CD14-positive monocyte (primary cell): ENCODE measurements around the gene MISFA. TPM values are rescaled to one million over a fixed set of nuclear protein-coding genes. Genes with fewer than 3 reads are reported as not detected.

Experiments
- DNase-seq, 3 donors: peaks; one replicate each; pipeline ENCODE4 v3.0.0-alpha.2; 2011 to 2022
- H2AFZ ChIP-seq: 2 replicates; pipeline ENCODE4 v1.6.0; 2012; ENCODE audit warnings: mild to moderate bottlenecking, low read depth, low read length, inconsistent platforms; ENCODE audit not compliant: insufficient read depth, poor library complexity, severe bottlenecking
- H3K27ac ChIP-seq, 2 donors: 1 replicate in 1 of 2; 2 replicates in 1 of 2; pipeline ENCODE4 v1.5.1; 2012 to 2013; ENCODE audit warnings: low read length in 2 of 2, control low read depth in 1 of 2, inconsistent platforms in 1 of 2, low read depth in 1 of 2, mild to moderate bottlenecking in 1 of 2
- H3K27me3 ChIP-seq, 2 donors: one replicate each; pipeline versions ENCODE4 v1.6.0 to v1.6.1; 2011 to 2013; ENCODE audit warnings: low read length in 2 of 2; ENCODE audit not compliant: control insufficient read depth in 2 of 2, insufficient read depth in 2 of 2
- H3K36me3 ChIP-seq, 2 donors: replicated peaks in 1 of 2; 1 replicate in 1 of 2; 2 replicates in 1 of 2; pipeline versions ENCODE4 v1.5.1 to v1.6.1; 2012 to 2013; ENCODE audit warnings: low read length in 2 of 2, control low read depth in 1 of 2, inconsistent platforms in 1 of 2, mild to moderate bottlenecking in 1 of 2; ENCODE audit not compliant: insufficient read depth in 2 of 2, control insufficient read depth in 1 of 2
- H3K4me1 ChIP-seq, 2 donors: 1 replicate in 1 of 2; 2 replicates in 1 of 2; pipeline versions ENCODE4 v1.5.1 to v1.6.1; 2012 to 2013; ENCODE audit warnings: low read length in 2 of 2, control low read depth in 1 of 2, inconsistent platforms in 1 of 2, mild to moderate bottlenecking in 1 of 2, moderate library complexity in 1 of 2; ENCODE audit not compliant: insufficient read depth in 2 of 2, control insufficient read depth in 1 of 2
- H3K4me2 ChIP-seq: replicated peaks from 2 replicates; pipeline ENCODE3; 2012; ENCODE audit warnings: low read length, moderate library complexity, mild to moderate bottlenecking; ENCODE audit not compliant: poor library complexity, severe bottlenecking; ENCODE audit errors: extremely low read depth
- H3K4me3 ChIP-seq, 3 experiments: fragments of 200-600 bp in 1 of 3; sonication (generic) in 1 of 3; replicated peaks in 1 of 3; 1 replicate in 2 of 3; 2 replicates in 1 of 3; pipeline ENCODE4 v1.5.1; 2011 to 2013; ENCODE audit warnings: low read length in 3 of 3, mild to moderate bottlenecking in 3 of 3, control low read depth in 2 of 3, low read depth in 2 of 3, inconsistent platforms in 1 of 3, moderate library complexity in 1 of 3
- H3K79me2 ChIP-seq: 2 replicates; pipeline ENCODE4 v1.6.0; 2012; ENCODE audit warnings: mild to moderate bottlenecking, control low read depth, inconsistent platforms, low read length, moderate library complexity; ENCODE audit not compliant: insufficient read depth
- H3K9ac ChIP-seq: 2 replicates; pipeline ENCODE4 v1.6.0; 2017; ENCODE audit warnings: low read length, mild to moderate bottlenecking; ENCODE audit not compliant: insufficient read depth, poor library complexity, severe bottlenecking
- H3K9me3 ChIP-seq, 2 donors: replicated peaks in 1 of 2; 1 replicate in 1 of 2; 2 replicates in 1 of 2; pipeline versions ENCODE4 v1.5.1 to v1.6.1; 2012 to 2013; ENCODE audit warnings: low read length in 2 of 2, control low read depth in 1 of 2; ENCODE audit not compliant: control insufficient read depth in 1 of 2, insufficient read depth in 1 of 2
- H4K20me1 ChIP-seq: 2 replicates; pipeline ENCODE4 v1.6.0; 2012; ENCODE audit warnings: mild to moderate bottlenecking, low read length, control low read depth, moderate library complexity; ENCODE audit not compliant: insufficient read depth
- H3K27ac Mint-ChIP-seq, 7 donors: one replicate each; pipeline ENCODE4 v1.8.0; 2020; ENCODE audit warnings: mild to moderate bottlenecking in 7 of 7, mixed read lengths in 7 of 7, moderate library complexity in 6 of 7, inconsistent platforms in 2 of 7
- H3K27me3 Mint-ChIP-seq, 3 donors: one replicate each; pipeline ENCODE4 v1.8.0; 2021 to 2022; ENCODE audit warnings: low read depth in 3 of 3, mild to moderate bottlenecking in 3 of 3, mixed read lengths in 3 of 3, moderate library complexity in 3 of 3, inconsistent platforms in 1 of 3
- H3K36me3 Mint-ChIP-seq, 2 donors: one replicate each; pipeline ENCODE4 v1.8.0; 2020; ENCODE audit warnings: mixed read lengths in 2 of 2, inconsistent platforms in 1 of 2, mild to moderate bottlenecking in 1 of 2
- H3K4me1 Mint-ChIP-seq: one replicate; pipeline ENCODE4 v1.8.0; 2020; ENCODE audit warnings: mild to moderate bottlenecking, mixed read lengths
- H3K4me3 Mint-ChIP-seq, 2 donors: one replicate each; pipeline ENCODE4 v1.8.0; 2020; ENCODE audit warnings: mild to moderate bottlenecking in 2 of 2, mixed read lengths in 2 of 2, moderate library complexity in 1 of 2
- H3K9me3 Mint-ChIP-seq, 7 donors: one replicate each; pipeline ENCODE4 v1.8.0; 2020 to 2022; ENCODE audit warnings: mixed read lengths in 7 of 7, mild to moderate bottlenecking in 6 of 7, moderate library complexity in 6 of 7, inconsistent platforms in 2 of 7
- WGBS: methylation state at CpG from one replicate; pipeline ENCODE4 v1.1.5; 2013; ENCODE audit warnings: missing lambda C conversion rate; ENCODE audit not compliant: insufficient coverage; 5-methylcytosine and 5-hydroxymethylcytosine counted together
- intact Hi-C, 2 donors: fragments of 100-400 bp; cut with micrococcal nuclease; formaldehyde crosslinking; loops; one replicate each; pipeline versions ENCODE4 v1.15.0 to v1.15.1; 2023
- polyA plus RNA-seq, 3 donors: library from polyadenylated mRNA; depleted of rRNA in 1 of 3; unstranded in 2 of 3; stranded (reverse) in 1 of 3; fragments of 300-500 nt in 2 of 3; fragments of >200 nt in 1 of 3; fragmentation: Illumina TruSeq in 2 of 3; gene quantifications; 1 replicate in 2 of 3; 2 replicates in 1 of 3; pipeline ENCODE4 v1.2.3, GENCODE V29; 2012 to 2021
- TF ChIP-seq, protein P1 (sequence below): fragments of 200-600 bp; IDR thresholded peaks from one replicate; pipeline ENCODE4 v1.8.0; 2022; ENCODE audit warnings: antibody characterized with exemption, mild to moderate bottlenecking

Gene MISFA
- polyA plus RNA-seq, 3 donors, result 0.43 TPM; not detected in 2

DNA sequence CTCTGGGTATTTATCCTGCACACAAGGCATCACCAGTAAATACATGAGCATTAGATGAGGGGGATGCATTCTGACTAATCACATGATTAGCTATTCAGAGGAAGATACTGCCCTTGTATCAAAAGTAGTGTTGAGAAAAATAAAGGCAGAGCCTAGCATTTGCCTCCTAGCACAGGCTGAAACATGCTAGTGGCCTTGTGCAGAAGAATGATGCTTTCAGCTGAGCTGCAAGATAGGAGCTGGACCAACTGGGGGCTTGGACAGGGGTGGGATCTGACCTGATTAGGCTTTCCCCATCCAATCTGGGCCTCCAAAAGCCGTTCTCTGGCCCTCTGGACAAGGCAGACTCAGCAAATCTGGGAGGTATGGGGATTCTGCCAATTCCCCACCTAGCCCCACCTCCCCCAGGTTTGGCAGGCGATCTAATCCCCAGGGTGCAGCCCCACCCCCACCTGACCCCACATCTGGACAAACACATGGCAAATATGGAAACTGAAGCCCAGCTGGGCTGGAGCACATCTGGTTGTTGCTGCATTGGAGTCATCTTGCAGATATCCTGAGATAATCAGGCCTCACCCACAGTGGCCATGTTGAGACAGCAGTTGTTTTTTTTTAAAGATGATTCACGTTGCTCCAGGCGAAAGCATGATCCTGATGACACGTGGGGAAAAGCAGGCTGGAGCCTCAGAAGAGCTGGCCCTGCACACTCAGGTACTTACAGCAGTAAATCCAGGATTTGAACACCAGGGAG, 4.4 kb upstream of the MISFA start:
- Mint-ChIP-seq H3K4me1 (peaks cover 7% of the 10 kb centered on the region), H3K4me3 (no peak overlapping the region), H3K36me3 (peaks cover 0 to 10% of the 10 kb centered on the region in 2 donors), H3K27me3 (peaks cover 0 to 1% (median 0%) of the 10 kb centered on the region in 3 donors), H3K9me3 (no peaks in the 10 kb centered on the region), H3K27ac (peak overlapping the region in 2 of 7 donors; percentile 30 to 43)
- no peaks in the 10 kb centered on the region for H3K4me1 ChIP-seq
- no peak overlapping the region for H3K27ac ChIP-seq
- WGBS, result 95% methylated on average over 4 of the region's 5 CpGs
- no peak overlapping the region for H3K4me3 ChIP-seq
- no peaks in the 10 kb centered on the region for H3K79me2 ChIP-seq
- H3K36me3 ChIP-seq, result peaks cover 0 to 8% of the 10 kb centered on the region in 2 donors
- intact Hi-C loops, result no loop called here
- no peak overlapping the region for H3K9ac ChIP-seq
- TF ChIP-seq, protein P1, sequence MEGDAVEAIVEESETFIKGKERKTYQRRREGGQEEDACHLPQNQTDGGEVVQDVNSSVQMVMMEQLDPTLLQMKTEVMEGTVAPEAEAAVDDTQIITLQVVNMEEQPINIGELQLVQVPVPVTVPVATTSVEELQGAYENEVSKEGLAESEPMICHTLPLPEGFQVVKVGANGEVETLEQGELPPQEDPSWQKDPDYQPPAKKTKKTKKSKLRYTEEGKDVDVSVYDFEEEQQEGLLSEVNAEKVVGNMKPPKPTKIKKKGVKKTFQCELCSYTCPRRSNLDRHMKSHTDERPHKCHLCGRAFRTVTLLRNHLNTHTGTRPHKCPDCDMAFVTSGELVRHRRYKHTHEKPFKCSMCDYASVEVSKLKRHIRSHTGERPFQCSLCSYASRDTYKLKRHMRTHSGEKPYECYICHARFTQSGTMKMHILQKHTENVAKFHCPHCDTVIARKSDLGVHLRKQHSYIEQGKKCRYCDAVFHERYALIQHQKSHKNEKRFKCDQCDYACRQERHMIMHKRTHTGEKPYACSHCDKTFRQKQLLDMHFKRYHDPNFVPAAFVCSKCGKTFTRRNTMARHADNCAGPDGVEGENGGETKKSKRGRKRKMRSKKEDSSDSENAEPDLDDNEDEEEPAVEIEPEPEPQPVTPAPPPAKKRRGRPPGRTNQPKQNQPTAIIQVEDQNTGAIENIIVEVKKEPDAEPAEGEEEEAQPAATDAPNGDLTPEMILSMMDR, result no peak
- no peaks in the 10 kb centered on the region for H4K20me1 ChIP-seq
- no peak for DNase-seq
- H3K4me2 ChIP-seq, result no peak overlapping the region
- H3K27me3 ChIP-seq, result no peaks in the 10 kb centered on the region
- no peak overlapping the region for H2AFZ ChIP-seq
- H3K9me3 ChIP-seq, result no peaks in the 10 kb centered on the region

DNA sequence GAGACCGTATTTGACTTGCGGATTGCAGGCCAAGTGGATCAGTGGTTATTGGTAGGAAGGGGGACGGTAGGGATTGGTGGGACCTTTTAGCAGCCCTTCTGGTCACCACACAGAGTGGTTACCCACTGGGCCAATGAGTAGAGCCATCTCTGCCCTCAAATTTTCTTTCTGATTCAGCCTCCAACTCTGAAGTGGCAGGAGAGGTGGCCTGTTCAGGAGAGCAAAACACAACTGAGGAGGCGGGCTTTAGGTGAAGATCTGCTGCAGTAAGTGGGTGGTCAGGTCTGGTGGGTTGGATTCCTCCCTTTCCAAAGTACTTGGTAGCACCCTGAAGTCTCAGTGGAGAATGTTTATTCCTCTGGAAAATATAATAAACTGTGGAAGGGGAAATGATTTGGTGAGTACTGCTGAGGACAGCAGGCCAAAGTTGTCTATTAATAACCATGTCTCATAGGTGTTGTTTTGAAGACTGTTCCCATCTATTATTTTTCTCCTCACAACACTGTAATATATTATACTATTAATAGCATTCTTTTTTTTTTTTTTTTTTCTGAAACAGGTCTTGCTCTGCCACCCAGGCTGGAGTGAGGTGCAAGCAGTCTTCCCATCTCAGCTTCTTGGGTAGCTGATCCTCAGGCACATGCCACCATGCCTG, 1.5 kb downstream of the MISFA start:
- TF ChIP-seq, protein P1, result no peak
- no peaks in the 10 kb centered on the region for H3K9me3 ChIP-seq
- peaks cover 3 to 6% of the 10 kb centered on the region in 2 donors for H3K36me3 Mint-ChIP-seq

More for the DNA sequence above, 1.5 kb downstream of the MISFA start:
- DNase-seq, result no peak
- no peak overlapping the region for H3K4me2 ChIP-seq
- H3K9ac ChIP-seq, result no peak overlapping the region
- no peak overlapping the region for H3K4me3 Mint-ChIP-seq
- no peaks in the 10 kb centered on the region for H3K4me1 ChIP-seq
- WGBS, result no CpG with 5 or more reads among the region's 4 CpGs
- H2AFZ ChIP-seq, result no peak overlapping the region
- H3K4me3 ChIP-seq, result no peak overlapping the region
- H3K9me3 Mint-ChIP-seq, result no peaks in the 10 kb centered on the region
- H3K27me3 Mint-ChIP-seq, result peaks cover 0 to 1% (median 0%) of the 10 kb centered on the region in 3 donors
- peaks cover 4 to 7% of the 10 kb centered on the region in 2 donors for H3K36me3 ChIP-seq
- H3K27ac Mint-ChIP-seq, result no peak overlapping the region
- no peak overlapping the region for H3K27ac ChIP-seq
- no peaks in the 10 kb centered on the region for H3K27me3 ChIP-seq
- intact Hi-C loops, result no loop called here
- no peaks in the 10 kb centered on the region for H4K20me1 ChIP-seq
- H3K4me1 Mint-ChIP-seq, result no peaks in the 10 kb centered on the region
- H3K79me2 ChIP-seq, result no peaks in the 10 kb centered on the region
